Activated T-cell treated with anti-CD3 and anti-CD28 coated beads, Interleukin-2, amount 50 U/mL, for 48 hours (primary cell): Measurements from ENCODE around the gene TM9SF2.

ENCODE experiments used
- DNase-seq, 2 experiments: peaks; one replicate each; pipeline ENCODE4 v3.0.0-alpha.2; 2020

Gene TM9SF2

DNA sequence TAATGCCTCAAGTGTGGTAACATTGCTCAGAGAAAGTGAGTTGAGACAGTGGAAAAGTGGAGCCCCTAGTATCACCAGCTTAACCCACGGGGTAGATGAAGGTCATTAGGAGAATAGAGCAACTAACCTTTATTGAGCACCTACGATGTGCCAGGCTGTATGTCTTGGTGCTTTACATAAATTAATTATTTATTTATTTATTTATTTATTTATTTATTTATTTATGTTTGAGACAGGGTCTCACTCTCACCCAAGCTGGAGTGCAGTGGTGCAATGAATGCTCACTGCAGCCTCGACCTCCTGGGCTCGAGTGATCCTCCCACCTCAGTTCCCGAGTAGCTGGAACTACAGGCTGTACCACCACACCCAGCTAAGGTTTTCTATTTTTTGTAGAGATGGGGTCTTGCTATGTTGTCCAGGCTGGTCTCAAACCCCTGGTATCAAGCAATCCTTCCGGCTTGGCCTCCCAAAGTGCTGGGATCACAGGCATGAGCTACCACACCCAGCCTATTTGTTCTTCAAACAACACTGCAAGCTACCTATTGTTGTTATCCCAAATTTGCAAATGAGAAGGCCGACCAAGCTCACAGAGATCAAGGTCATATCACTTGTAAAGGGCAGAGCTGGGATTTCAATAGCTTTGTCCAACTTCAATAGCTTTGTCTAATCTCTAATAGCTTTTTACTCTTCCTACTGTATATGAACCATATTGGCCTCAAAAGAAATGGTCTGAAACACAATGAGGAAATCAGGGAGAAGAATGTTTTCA, 79.4 kb downstream of the TM9SF2 start:
- DNase-seq: no peak

DNA sequence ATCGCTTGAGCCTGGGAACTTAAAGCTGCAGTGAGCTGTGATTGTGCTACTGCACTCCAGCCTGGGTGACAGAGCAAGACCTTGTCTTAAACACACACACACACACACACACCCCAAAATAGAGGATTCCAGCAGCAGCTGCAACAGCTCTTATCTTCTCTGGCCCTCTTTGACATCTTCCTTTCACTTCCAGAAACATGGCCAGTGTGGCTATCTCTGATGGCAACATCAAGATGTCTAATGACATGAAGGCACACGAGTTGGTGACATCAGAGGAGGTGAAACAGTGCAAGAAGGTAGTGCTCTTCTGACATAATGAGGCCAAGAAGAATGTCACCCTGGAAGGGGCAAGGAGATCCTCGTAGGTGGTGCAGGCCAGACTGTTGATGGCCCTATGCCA, 81.2 kb downstream of the TM9SF2 start:
- DNase-seq: no peak

DNA sequence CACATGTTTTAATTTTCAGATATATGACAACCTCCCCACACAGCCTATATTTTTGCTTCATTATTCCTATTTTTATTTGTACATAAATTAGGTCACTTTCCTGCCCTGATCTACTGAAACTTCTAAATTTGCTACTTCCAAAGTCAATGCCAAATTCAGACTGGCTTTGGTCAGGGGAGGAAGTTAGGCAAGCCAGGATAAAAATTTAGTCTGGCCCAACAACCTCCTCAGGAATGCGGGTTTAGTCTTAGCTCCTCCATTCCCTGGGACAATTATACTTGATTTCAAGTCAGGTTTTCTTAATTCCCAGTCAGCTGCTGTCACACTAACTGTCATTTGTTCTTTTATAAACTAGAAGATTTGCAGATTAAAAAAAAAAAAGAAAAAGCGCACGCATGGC, 84.3 kb downstream of the TM9SF2 start:
- no peak for DNase-seq

DNA sequence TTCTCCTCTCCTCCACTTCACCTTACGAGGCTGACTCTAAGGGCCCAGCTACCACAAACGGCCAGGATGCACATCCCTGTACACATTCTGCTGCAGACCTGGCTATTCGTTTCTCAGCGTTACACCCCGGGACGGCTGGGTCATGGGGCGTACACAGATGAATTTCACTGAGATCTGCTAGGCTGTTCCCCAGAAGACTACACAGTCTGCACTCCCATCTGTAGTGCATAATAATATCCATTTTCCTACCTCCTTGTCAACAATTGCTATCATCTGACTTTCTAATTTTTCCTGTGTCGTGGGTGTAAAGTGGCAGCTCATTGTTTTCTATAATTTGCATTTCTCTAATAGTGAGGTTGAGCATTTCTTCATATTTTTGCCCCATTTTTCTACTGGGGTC, 85.7 kb downstream of the TM9SF2 start:
- DNase-seq: no peak

DNA sequence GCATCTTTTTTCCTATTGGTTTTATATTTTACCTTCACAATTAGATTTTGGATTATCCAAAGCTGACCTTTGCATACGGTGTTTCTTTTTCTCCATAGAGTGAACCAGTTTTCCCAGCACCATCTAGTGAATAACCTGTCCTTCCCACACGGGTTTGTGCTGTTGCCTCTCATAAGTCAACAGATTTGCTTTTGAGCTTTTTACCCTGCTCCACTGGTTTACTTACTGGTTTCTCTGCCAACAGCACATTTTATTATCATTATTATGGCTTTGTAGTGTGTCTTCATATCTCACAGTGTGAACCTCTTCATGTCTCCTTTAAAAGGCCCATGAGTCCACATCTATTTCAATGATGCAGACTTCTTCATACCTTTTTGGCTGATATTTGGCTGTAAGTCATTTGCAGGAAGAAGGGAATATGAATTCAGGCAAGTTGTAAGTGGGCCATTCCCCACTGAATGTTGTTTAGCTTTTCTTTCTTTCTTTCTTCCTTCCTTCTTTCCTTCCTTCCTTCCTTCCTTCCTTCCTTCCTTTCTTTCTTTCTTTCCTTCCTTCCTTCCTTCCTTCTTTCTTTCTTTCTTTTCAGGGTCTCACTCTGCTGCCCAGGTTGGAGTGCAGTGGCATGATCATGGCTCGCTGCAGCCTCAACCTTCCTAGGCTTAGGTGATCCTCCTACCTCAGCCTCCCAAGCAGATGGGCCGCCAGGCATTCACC, 86.8 kb downstream of the TM9SF2 start:
- DNase-seq: no peak

DNA sequence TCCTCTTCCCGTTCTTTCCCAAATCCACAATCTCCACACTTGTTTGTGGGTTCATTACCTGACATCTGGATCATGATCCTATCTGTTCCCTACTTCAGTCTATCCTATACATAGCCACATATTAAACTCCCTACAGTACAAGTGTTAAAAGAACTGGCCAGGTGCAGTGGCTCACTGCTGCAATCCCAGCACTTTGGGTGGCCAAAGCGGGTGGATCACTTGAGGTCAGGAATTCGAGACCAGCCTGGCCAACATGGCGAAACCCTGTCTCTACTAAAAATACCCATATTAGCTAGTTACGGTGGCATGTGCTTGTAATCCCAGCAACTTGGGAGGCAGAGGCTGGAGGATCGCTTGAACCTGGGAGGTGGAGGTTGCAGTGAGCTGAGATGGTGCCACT, 88.3 kb downstream of the TM9SF2 start:
- no peak for DNase-seq

DNA sequence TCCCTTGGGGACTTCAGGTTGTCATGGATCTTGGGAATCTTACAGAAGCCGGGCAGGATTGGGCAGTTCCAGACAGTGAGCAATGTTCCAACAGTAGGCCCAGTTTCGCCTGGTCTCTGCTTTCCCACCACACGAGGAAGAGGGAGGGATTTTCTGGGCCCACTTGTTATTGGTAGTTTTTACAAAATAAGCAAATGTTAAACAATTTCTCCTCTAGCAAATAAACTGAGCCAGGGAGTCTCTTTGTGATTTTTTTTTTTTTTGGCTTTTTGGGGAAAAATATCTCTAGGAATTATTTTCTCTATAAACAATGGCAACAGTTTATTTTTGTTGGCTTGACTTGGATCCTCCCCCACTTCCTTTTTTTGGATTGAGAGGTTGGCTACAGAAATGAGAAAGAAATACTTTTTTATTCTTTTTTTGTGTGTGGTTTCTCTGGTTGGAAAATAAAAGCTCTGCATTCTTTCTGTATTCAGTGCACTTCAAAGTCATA, 89.3 kb downstream of the TM9SF2 start:
- DNase-seq: no peak

DNA sequence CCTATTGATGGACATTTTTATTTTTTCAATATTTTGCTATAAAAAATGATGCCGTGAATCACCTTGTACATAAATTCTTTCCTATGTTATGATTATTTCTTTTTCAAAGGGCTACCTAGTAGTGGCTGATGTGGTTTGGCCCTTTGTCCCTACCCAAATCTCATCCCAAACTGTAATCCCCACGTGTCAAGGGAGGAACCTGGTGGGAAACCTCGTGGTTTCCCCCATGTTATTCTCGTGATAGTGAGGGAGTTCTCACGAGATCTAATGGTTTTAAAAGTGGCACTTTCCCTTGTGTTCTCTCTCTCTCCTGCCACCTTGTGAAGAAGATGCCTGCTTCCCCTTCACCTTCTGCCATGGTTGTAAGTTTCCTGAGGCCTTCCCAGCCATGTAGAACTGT, 94.9 kb downstream of the TM9SF2 start:
- DNase-seq: no peak

DNA sequence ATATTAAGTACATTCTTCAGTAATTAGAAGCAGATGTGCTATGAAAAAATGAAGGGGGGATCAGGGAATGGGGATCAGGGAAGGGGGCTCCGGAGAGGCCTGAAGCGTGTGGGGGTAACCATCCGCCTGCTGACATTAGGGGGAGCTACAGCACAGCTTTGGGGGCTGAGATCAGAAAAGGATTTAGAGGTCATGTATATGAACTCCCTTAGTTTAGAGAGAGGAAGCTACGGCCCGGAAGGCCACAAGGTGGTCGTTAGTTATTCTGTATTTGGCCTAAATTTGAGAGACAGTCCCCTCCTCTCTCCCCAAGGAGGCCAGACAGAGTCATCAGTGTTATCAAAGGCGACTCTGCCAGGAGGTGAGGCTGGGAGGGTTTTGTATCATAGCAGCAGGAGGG, 99.0 kb downstream of the TM9SF2 start:
- DNase-seq: no peak

DNA sequence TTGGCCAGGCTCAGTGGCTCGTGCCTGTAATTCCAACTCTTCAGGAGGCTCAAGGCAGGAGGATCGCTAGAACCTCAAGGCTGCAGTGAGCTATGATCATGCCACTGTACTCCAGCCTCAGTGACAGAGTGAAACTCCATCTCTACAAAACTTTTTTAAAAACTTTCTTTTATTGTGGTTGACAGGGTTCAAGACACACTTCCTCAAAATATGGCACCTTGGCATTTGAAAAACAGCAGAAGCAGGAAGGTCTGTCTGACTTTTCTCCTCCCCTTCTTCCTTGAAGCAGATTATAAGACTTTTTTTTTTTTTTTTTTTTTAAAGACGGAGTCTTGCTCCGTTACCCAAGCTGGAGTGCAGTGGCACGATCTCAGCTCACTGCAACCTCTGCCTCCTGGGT, 100.3 kb downstream of the TM9SF2 start:
- DNase-seq: no peak

DNA sequence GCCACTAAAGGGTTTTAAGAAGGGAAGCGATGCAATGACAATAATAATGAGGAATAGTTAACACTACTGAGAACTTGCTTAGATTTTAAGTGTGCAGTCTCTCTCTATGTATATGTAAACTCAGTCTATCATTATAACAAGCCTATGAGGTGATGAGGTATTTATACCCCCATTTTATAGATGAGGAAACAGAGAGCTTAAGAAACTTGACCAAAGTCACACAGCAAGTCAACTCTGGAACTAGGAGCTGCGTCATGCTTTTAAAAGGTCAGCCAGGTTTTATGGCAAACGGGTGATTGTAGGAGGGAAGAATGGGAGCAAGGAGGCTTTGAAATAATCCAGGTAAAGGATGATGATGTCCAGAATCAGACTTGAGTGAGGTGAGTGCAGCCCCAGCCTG, 103.4 kb downstream of the TM9SF2 start:
- no peak for DNase-seq

DNA sequence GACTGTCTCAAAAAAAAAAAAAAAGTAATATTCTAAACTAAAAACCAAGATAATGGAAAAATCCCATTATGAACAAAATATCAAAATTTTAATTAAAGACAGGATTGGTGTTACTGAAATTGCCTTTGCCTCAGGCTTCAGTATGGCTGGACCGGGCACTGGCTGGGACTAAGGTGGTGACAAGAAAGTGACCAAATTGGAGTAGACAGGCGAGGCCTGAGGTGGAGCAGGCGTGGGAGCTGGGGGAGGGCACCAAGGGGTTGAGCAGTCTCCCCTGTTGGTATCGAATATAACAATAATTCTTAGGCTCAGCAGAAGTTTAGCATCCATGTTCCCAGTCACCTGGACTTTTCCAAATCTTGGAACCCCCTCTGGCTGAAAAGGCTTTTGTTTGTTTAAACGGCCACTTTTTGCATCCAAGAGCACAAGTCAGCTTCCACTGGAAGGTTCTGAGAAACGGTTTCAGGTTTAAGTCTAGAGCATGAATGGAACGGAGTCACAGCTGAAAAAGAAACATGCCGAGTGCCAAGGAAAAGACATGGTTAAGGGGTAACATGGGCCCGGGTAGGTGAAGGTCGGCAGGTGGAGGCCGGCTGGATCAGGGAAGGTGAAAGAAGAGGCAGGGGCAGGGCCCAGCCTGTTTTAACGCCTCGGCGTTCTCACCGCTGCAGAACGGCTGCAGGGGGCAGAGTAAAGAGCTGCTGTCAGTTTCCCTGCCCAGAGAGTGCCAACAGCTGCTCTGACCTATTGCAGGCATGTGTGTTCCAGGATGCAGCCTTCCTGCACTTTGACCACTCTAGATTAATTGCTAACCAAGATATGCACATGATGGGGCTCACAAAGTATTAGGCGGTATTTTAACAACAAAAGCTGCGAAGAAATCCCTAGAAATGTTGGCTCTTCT, 104.4 kb downstream of the TM9SF2 start:
- DNase-seq: peak in 1 of 2 experiments; percentile 71

DNA sequence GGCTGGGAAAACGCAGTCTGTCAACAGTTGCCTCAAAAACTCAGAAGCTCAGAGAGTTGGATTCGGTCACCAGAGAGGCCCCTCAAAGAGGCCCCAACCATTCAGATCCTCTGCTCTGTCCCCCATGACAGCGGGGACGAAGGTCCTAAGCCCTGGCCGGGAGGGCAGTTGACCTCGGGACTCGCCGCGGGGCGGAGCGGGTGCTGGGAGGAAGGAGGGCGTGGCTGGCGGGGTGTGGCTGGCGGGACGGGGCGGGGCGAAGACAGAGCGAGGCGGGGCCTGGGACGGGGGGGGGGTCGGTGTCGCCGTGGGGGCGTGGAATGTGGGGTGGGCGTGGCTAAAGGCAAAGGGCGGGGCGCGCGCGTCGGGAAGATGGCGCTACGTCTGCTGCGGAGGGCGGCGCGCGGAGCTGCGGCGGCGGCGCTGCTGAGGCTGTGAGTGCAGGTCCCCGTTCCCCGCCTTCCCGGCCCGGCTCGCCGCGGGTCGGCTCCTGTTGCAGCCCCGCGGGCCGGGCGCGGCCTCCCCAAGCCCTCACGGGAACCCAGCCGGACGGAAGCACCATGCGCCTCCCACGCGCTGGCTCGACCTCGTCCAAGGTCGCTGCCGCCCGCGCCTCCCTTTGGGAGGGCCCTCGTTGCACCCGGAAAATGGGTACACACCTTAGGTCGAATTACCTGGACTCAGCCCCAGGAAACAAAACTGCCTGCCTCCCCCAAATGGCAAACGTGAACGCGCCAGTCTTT, 105.2 kb downstream of the TM9SF2 start, which contains the start of gene CLYBL:
CLYBL (plus strand) TSS at position 367 of the 743 bp plus-strand sequence.
- peak; percentile 93 for DNase-seq

DNA sequence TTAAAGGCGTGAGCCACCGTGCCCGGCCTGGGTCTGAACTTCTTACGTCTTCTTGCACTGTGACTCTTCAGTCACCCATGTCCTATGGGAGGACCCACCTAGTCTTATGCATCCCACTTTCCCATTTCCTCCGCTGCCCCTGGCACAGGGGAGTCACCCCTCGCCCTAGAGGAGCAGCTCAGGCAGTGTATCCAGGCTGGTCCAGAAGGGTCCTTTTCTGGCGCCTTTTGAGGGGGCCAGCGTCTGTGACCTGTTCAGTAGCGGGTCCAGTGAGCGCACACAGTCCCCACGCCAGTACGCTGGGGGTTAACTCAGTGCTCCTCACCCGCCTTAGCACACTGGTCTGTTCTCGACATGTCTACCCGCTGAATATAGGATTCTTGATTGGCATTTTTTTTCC, 107.1 kb downstream of the TM9SF2 start:
- no peak for DNase-seq

DNA sequence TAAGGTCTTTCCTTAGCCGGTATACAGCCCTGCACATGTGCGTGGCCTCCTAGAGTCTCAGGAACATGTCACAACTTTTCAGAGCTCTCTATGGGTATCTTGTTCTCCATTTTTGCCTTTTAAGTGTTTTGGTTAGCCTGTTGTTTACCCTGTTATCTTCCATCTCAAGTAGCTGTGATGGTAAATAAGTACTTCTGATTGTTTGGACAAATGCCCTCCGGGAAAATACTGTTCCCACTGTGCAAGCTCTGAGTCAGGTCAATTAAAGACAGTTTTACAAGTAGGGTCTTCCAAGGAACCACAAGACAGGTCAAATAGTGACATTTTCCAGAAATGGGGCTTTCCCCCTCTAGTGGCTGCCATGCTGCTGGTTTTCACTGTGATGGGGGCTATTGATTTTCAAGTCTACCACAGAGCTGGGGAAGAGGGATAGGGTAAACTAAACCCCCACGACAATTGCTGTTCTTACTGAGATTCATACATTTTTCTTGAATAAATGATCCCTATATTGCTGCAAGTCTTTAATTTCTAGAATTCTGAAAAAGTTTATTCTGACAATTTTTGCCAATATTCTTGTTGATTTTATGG, 109.5 kb downstream of the TM9SF2 start:
- DNase-seq: no peak
